Measurements from ENCODE around the gene ADGRD2.

ADGRD2 gene

DNA sequence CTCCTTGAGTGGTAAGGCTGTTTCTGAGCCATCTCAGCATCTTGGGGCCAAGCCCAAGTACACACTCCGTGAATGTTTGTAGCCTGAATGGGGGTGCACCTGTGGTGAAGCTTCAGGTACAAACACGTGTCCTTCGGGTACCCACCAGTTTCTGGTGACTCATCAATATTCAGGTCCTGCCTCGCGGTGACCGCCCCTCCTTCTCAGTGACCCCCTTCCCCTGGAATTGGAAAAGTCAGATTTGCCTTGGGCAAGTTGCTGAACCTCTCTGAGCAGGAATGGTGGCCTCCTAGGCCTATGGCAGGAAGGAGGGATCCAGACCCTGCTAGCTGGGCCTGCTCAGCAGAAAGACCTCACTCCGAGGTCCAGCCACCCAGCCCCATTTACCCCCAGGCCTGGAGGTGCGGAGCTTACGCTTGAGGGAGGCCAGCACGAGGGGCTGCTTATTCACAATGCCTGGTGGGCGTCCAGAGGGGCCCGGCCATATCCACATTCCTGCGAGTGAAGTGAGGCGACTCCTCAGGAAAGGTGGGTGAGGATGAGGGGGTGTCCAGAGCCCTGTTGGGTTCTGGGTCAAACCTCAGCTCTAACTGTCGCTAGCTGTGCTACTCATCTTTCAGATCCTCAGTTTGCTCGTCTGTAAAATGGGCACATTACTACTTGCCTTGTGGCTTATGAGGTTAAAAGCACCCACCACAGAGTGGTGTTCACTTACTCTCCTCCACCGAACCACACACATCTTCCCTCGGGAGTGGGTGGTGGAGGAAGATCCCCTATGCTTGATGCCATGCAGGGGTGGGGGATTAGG, 7.0 kb downstream of the ADGRD2 start:
- no peak for DNase-seq (ENCODE audit: low read depth)

DNA sequence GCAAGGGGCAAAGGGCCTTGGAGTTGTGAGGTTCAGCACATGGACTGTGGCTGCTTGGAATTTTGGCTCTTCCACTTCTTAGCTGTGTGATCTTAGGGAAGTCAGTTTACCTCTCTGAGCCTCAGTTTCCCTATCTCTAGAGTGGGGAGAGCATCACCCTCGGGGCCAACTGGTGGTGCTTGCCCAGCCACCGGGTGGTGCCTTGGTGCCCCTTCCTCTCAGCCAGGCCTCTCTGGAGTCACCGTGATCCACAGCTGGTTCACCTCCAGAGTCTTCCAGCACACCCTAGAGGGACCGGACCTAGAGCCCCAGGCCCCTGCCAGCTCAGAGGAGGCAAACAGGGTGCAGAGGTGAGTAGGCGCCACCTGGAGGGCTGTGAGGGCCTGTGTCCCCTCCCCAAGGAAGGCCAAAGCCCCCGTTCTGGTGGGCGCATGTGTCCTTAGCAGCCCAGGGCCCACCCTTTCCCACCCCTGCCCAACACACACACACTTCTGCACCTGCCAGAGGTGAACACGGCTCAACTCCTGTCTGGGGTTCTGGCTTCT, 7.7 kb downstream of the ADGRD2 start:
- DNase-seq (ENCODE audit: low read depth): no peak

DNA sequence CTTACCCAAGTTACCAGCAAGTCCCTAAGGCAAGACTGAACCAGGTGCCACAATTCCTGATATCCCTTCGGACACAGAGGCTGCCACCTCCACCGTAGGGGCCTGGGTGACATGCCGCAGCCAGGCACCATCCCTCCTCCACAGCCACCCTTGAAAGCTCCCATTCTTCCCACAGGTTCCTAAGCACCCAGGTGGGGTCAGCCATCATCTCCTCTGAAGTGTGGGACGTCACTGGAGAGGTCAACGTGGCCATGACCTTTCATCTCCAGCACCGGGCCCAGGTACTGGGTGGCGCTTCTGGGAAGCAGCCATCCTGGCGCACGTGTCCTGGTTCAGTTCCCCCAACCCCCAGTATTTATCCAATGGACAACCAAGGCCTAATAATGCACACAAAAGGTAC, 8.2 kb downstream of the ADGRD2 start:
- no peak for DNase-seq (ENCODE audit: low read depth)

DNA sequence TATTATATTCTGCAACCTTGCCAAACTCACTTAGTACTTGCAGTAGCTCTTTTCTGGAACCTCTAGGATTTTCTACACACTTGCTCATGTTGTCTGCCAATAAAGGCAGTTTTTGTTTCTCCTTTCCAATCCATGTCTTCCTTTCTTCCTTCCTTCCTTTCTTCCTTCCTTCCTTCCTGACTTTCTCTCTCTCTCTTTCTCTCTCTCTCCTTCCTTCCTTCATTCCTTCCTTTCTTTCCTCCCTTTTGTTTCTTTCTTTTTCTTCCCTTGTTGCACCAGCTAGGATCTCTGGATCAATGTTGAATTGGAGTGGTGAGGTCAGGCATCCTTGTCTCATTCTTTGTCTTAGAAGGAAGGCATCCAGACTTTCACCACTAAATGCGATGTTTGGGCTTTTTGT, 12.5 kb downstream of the ADGRD2 start:
- no peak for DNase-seq (ENCODE audit: low read depth)

DNA sequence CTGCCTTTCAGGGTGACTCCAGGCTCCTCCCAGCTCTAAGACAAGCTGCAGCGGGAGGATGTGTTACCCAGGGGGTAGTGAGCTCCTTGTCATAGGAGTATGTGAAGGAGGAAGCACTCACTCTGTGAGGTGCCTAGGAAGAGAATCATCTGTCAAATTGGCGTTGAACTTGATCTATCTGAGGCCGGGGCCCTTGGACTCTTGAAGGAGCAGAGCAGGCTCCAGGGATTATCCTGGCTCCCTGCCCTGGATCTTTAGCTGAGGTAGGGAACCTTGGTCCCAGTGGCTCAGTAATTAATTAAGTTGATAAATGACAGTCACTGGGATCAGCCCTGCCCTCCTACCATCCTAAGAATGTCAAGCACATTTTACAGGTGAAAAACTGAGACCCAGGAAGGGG, 15.5 kb downstream of the ADGRD2 start:
- DNase-seq (ENCODE audit: low read depth): no peak

DNA sequence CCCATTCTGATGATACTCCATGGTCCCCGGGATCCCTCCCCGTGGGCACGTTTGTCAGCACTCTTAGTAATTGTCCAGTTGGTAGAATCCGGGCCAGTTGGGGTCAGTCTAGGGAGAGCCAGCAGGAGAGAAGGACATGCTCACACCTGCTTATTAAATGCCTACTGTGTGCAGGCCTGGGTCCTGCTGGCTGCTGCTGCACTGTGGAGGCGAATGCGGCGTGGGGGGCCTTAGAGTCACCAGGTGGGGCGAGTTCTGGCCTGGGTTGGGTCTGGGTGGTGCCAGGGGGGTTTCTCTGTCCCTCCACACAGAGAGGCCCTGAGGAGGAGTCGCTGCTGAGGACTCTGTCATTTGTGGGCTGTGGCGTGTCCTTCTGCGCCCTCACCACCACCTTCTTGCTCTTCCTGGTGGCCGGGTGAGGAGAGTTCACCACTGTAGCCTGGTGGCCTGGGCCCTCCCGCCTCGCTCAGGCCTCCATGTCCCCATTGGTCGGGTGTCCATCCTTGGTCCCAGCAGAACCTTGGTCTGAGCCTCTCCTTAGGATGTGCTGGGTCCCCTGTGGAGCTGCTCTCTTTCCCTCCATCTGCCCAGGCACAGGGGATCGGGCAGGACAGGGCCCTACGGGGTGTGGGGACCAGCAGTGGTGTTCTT, 17.3 kb downstream of the ADGRD2 start:
- DNase-seq (ENCODE audit: low read depth): no peak

DNA sequence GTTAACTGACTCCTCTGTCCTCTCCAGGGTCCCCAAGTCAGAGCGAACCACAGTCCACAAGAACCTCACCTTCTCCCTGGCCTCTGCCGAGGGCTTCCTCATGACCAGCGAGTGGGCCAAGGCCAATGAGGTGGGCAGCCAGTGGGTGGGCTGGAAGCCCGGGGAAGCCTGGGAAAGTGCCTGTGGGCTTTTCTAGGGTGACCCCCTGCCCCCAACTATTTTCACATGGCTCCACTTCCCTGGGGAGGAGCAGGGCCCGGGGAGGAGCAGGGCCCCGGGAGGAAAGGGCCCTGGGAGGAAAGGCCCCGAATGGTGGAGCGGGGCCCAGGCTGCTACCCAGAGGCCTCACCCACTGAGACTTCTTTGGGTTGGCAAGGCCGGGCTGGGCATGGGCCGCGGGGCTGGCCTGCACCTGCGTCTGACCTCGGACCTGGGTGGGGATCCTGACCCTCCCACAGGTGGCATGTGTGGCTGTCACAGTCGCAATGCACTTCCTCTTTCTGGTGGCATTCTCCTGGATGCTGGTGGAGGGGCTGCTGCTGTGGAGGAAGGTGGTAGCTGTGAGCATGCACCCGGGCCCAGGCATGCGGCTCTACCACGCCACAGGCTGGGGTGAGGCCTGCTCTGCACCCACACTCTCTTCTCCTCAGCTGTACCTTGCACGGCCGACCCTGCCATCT, 17.9 kb downstream of the ADGRD2 start:
- DNase-seq (ENCODE audit: low read depth): no peak

DNA sequence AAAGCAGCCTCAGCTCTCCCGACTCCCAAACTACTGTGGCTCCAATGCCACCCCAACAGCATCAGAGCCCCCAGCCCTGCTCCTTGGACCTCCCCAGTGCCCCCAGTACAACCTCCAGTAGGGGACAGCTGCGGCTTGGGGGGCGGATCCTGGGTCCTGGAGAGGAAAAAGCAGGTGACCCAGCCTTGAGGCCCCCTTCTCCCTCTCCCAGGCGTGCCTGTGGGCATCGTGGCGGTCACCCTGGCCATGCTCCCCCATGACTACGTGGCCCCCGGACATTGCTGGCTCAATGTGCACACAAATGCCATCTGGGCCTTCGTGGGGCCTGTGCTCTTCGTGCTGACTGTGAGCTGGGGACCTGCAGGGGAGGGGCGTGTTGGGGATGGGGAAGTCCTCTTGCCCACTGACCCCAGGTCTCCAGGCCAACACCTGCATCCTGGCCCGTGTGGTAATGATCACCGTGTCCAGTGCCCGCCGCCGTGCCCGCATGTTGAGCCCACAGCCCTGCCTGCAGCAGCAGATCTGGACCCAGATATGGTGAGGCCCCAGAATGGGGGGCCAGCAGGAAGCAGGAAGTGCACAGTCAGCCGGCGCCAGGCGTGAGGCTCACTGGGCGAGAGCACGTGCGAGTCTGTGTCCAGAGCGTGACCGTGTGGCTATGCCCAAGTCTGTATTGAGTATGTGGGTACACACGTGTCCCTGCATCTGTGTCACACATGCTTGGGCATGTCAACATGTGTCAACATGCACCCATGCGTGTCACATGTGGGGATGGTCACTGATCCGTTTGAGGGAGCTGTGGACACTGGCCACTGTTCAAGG, 19.0 kb downstream of the ADGRD2 start:
- DNase-seq (ENCODE audit: low read depth): no peak

DNA sequence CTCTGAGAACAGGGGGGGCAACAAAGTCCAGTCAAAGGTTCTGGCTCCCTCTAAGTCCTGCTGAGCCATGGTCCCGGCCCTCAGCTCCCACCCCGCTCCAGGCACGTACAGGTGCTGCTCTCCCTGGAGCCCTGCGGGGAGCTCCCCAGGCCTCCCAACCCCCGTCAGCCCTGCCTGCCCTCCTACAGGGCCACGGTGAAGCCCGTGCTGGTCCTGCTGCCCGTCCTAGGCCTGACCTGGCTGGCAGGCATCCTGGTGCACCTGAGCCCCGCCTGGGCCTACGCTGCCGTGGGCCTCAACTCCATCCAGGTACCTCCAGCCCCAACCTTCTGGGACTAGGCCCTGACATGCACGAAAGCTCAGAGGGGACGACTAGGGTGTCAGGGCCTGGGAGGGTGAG, 20.1 kb downstream of the ADGRD2 start:
- no peak for DNase-seq (ENCODE audit: low read depth)

DNA sequence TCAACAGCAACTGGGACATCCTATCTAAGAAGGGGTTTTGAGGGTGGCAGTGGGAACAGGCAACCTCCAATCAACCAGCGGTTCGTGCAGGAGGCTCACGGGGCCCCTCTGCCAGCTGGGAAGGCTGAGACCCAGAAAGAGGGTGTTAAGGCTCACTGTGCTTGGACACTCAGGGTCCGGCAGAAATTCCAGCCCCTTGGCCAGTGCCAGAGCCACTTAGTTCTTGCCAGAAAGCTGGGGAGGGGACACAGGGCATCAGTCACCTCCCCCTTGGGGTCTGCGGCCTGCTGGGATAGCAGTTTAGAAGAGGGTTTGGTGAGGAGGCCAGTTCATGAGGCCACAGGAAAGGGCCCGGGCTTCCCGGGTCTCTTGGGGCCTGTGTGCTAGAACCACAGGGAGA, 20.5 kb downstream of the ADGRD2 start:
- DNase-seq (ENCODE audit: low read depth): no peak

DNA sequence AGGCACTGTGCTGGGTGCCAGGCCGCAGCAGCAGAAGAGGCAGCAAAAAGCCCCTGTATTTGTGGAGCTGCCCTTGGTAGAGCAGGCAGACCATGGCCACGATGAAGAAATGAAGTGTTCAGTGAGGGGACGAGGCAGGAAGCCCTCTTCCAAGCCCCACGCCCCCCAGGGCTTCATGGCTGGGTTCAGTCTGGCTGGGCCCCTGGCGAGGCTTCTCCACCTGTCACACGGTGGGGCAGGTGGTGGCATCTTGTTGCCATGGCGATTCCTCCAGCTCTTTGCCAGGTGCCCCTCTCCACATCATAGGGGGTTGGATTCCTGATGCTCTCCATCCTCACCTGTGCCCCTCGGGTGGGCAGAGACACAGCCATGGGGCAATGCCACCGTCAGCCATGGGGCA, 21.5 kb downstream of the ADGRD2 start:
- DNase-seq (ENCODE audit: low read depth): no peak

DNA sequence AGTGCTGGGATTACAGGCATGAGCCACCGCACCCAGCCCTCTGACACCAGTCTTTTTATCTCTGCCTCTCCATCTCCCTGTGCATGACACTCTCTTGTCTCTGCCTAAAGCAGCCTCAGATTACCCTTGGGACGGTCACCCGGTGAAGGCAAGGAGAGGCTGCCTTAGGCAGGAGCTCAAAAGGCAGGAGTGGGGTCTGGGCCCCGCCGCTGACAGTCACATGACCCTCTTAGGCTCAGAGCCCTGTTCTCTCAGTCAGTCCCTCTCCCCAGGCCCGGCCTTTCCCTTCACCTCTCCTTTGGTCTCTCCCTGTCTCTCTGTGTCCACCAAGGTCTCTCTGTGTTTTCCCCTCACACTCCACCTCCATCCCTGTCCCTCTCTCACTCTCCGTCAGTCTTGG, 22.5 kb downstream of the ADGRD2 start:
- DNase-seq (ENCODE audit: low read depth): no peak

DNA sequence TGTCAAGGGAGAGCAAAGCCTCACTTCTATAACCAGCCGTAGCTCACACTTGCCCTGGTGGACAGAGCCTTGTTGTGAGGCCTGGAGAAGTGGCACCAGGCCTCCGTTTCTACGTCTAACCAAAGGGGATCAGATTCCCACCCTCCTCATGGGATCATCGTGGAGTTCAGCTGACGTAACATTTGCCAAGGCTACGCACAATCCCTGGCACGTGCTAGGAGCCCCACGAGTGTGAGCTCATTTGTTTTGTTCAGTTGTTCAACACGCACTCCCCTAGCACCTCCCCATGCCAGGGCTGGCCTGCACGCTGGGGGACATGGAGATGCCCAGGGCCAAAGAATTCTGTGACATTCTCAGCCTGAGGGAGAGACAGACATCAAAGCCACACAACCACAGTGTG, 23.1 kb downstream of the ADGRD2 start:
- no peak for DNase-seq (ENCODE audit: low read depth)

DNA sequence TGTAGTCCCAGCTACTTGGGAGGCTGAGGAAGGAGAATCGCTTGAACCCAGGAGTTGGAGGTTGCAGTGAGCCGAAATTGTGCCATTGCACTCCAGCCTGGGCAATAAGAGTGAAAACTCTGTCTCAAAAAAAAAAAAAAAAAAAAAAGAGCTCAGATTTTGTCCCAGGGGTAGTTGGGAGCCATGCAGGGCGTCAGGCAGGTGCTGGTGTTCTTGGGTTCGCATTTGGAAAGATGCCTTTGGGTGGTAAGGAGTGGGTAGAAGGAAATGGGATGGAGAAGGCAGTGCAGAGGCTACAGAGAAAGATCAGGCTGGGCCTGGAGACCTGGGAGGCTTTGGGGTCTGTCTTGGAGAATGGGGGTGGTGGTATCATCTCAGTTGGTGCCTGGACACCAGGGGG, 23.9 kb downstream of the ADGRD2 start:
- DNase-seq (ENCODE audit: low read depth): no peak

DNA sequence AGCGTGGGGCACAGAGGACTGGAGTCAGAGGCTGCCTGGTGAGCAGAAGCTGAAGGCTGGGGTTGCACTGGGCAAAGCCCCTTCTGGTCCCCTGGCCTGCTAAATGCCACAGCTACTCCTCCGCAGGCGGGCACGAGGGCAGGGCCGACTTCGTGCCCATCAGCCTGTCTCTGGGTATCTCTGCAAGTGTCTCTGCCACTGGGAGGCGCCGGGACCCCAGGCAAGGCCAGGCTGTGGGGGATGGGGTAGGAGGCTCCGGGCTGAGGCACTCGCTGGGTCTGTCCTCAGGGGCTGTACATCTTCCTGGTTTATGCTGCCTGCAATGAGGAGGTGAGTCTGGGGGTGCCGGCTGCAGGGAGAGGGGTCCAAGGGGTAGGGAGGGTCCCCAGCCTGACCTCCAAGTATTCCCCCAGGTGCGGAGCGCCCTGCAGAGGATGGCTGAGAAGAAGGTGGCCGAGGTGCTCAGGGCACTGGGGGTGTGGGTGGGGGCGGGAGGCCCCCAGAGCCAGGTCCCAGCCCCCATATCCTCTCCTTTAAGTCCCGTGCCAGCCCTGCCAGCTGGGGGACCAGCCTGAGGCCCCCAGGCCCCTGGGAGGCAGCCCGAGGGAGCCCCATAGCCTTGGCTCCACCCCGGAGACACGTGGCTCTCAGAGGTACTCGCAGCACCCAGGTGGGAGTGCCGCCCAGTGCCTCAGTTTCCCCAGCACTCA, 25.1 kb downstream of the ADGRD2 start:
- no peak for DNase-seq (ENCODE audit: low read depth)

DNA sequence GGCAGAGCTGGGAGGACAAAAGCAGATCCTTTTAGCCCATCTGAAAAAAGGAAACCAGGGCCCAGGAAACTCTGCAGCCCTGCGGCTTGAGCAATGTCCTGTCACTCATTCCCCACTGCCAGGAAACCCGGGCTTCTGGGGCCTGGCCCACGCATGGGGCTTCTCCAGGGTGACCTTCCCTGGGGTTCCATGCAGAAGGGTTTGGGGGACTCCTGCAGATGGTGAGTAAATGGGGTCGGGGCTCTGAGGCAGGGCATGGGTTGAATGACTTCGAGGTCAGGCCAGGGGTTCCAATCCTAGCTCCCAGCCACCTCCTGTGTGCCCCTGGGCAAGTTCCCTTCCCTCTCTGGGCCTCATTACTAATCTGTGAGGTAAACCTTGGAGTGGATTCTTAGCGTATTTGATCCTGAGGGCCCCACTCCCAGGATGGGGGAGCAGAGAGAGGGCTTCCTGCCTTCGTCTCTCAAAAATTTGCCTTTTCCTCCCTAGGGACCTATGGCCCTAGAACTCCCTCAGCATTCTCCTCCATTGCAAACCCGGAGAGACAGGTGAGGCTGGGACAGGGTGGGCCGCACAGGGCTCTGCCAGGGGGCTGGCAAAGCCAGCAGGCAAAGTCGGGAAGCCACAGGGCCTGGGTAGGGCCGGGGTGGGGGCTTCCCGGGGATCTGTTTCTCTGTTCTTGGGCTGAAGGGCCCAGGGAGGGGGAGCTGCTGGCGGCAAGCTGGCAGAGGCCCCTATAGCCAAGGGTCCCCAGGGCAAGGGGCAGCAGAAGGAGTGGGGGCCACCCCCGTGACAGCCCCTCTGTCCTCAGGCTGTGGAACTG, 25.8 kb downstream of the ADGRD2 start:
- DNase-seq (ENCODE audit: low read depth): no peak

DNA sequence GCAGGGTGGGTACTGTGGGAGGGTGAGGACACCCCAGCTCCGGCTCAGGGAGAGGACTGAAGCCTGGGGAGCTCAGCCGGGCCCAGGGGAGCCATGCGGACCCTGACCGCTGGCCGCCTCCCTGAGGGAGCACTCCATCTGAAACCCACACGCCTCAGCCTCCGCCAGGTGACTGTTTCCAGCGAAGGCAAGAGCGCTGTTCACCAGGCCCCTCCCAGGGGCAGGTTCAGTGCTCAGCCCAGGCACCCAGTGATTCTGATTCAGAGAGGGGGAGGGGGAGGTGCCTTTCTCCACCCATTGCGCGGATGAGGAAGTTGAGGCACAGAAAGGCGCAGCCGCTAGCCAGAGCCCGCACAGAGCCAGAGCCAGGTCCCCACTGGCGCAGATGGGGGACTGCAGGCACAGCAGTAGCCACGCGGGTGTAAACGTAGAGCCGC, 27.0 kb downstream of the ADGRD2 start:
- DNase-seq (ENCODE audit: low read depth): no peak

DNA sequence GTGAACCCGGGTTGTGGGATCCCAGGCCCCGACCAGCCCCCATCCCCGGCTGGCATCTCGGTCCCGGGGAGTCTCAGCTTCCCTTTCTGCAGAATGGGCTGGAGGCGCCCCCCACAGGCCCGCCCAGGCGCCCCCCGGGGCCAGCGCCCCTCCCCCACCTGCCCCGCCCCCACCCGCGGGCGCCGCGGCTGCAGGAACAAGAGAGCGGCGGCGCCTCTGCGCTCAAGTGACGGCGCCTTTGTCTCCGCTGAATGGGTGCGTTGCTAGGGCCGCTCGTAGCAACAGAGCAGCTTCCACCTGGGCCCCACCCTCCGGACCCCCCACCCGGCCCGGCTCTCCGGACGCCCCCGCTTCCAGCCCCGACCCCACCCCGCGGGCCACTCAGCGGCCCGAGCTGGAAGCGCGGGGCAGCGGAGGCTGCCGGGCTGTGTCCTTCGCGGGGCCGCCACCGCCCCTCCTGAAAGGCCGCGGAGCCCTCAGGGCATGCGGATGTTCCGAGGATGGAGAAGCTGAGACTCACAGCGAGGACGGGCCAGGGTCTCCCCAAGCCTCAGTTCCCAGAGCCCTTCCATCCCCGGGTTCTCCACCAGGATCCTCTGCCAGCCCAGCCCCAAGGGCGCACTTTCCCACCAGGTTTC, 27.5 kb downstream of the ADGRD2 start:
- DNase-seq (ENCODE audit: low read depth): no peak

DNA sequence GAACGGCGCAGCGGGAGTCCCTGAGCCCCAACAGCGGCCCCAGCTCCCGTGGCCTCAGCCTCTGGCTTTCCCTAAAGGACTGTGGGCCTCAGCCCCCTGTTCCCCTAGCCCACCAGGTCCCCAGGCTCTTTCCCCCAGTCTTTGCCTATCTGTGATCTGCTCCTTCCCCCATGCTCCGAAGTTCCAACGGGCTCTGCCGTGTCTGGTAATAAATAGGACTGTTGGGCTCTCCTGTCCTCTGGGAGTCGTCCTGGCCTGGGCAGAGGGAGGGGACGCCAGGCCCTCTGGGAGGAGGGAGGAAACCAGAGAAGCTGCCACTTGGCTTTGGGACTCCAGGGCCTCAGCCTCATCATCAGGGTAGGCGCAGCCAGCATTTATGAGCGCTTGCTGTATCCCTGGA, 28.1 kb downstream of the ADGRD2 start:
- DNase-seq (ENCODE audit: low read depth): no peak

DNA sequence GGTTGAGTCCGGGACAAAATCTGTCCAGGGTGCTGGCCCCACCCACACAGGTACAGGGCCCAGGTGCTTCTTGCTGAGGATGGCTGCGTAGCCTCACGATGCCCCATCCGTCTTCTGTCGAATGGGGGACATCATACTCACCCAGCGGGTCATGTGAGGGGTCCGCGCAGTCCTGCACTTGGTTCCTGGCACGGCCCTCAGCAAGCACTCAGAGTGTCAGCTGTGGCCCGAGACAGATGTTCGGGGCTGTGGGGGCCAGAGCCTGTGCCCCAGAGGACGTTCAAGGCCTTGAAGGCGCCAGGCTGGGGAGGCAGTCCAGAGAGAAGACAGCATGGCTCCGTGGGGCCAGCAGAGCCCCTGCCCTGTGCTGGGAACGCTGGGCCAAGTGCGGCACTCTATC, 29.1 kb downstream of the ADGRD2 start:
- DNase-seq (ENCODE audit: low read depth): no peak
